T-helper 1 cell treated with Interleukin-12 subunit alpha and Interleukin-12 subunit beta and Interleukin-4 antibody, amounts not matched to agents 30 μg/mL and 1 μg/mL, for 36 hours (primary cell): ENCODE data around the gene CCDC60.
A peak's percentile ranks its signal among the peaks of the same experiment; 100 is the strongest.

Experiments
- H3K27ac Mint-ChIP-seq: one replicate; pipeline ENCODE4 v1.8.0; 2021; ENCODE audit warnings: mild to moderate bottlenecking, mixed read lengths
- H3K27me3 Mint-ChIP-seq: one replicate; pipeline ENCODE4 v1.8.0; 2021; ENCODE audit warnings: low read depth, mixed read lengths
- H3K36me3 Mint-ChIP-seq: one replicate; pipeline ENCODE4 v1.8.0; 2021; ENCODE audit warnings: low read depth, mixed read lengths
- H3K4me1 Mint-ChIP-seq: one replicate; pipeline ENCODE4 v1.8.0; 2021; ENCODE audit warnings: low read depth, mixed read lengths
- H3K4me3 Mint-ChIP-seq: one replicate; pipeline ENCODE4 v1.8.0; 2021; ENCODE audit warnings: mild to moderate bottlenecking, moderate library complexity, mixed read lengths
- H3K9me3 Mint-ChIP-seq: one replicate; pipeline ENCODE4 v1.8.0; 2021; ENCODE audit warnings: mixed read lengths

The CCDC60 gene

GRCh38 chr12:119365451-119365850 is 30.9 kb downstream of the CCDC60 start:
- Mint-ChIP-seq H3K27me3 (no peaks in the 10 kb centered on the region), H3K4me1 (no peaks in the 10 kb centered on the region), H3K27ac (no peak overlapping the region), H3K9me3 (no peaks in the 10 kb centered on the region), H3K4me3 (no peak overlapping the region), H3K36me3 (no peaks in the 10 kb centered on the region)

GRCh38 chr12:119366007-119366406 is 31.5 kb downstream of the CCDC60 start:
- Mint-ChIP-seq H3K4me1 (no peaks in the 10 kb centered on the region), H3K36me3 (no peaks in the 10 kb centered on the region), H3K27me3 (no peaks in the 10 kb centered on the region), H3K9me3 (no peaks in the 10 kb centered on the region), H3K27ac (no peak overlapping the region), H3K4me3 (no peak overlapping the region)

- Mint-ChIP-seq H3K9me3 (no peaks in the 10 kb centered on the region), H3K4me1 (no peaks in the 10 kb centered on the region), H3K4me3 (no peak overlapping the region), H3K27me3 (no peaks in the 10 kb centered on the region), H3K36me3 (no peaks in the 10 kb centered on the region), H3K27ac (no peak overlapping the region)
Observed at GRCh38 chr12:119369161-119369560, 34.6 kb downstream of the CCDC60 start.

GRCh38 chr12:119369907-119370546 is 35.5 kb downstream of the CCDC60 start:
- Mint-ChIP-seq H3K36me3 (no peaks in the 10 kb centered on the region), H3K4me3 (no peak overlapping the region), H3K9me3 (no peaks in the 10 kb centered on the region), H3K27me3 (no peaks in the 10 kb centered on the region), H3K27ac (no peak overlapping the region), H3K4me1 (peaks cover 3% of the 10 kb centered on the region)

GRCh38 chr12:119372540-119372939 is 38.0 kb downstream of the CCDC60 start:
- Mint-ChIP-seq H3K9me3 (no peaks in the 10 kb centered on the region), H3K27me3 (peaks cover under 1% of the 10 kb centered on the region), H3K36me3 (no peaks in the 10 kb centered on the region), H3K4me1 (peaks cover 12% of the 10 kb centered on the region), H3K27ac (no peak overlapping the region), H3K4me3 (no peak overlapping the region)

GRCh38 chr12:119373001-119373400 is 38.5 kb downstream of the CCDC60 start:
- H3K9me3 Mint-ChIP-seq = no peaks in the 10 kb centered on the region

GRCh38 chr12:119373666-119374065 is 39.1 kb downstream of the CCDC60 start:
- Mint-ChIP-seq H3K4me3 (no peak overlapping the region), H3K9me3 (no peaks in the 10 kb centered on the region), H3K36me3 (no peaks in the 10 kb centered on the region), H3K4me1 (peaks cover 12% of the 10 kb centered on the region), H3K27ac (no peak overlapping the region), H3K27me3 (peaks cover 4% of the 10 kb centered on the region)

More at GRCh38 chr12:119373001-119373400, 38.5 kb downstream of the CCDC60 start:
- Mint-ChIP-seq H3K4me1 (peaks cover 12% of the 10 kb centered on the region), H3K27ac (no peak overlapping the region), H3K4me3 (no peak overlapping the region), H3K27me3 (peaks cover 4% of the 10 kb centered on the region), H3K36me3 (no peaks in the 10 kb centered on the region)

- H3K36me3 Mint-ChIP-seq = no peaks in the 10 kb centered on the region
- no peaks in the 10 kb centered on the region for H3K9me3 Mint-ChIP-seq
- H3K4me3 Mint-ChIP-seq = no peak overlapping the region
- H3K4me1 Mint-ChIP-seq = peaks cover 12% of the 10 kb centered on the region
- H3K27ac Mint-ChIP-seq = no peak overlapping the region
- peaks cover 4% of the 10 kb centered on the region for H3K27me3 Mint-ChIP-seq
Observed at GRCh38 chr12:119374635-119375034, 40.1 kb downstream of the CCDC60 start.

GRCh38 chr12:119375075-119375882 is 40.8 kb downstream of the CCDC60 start:
- Mint-ChIP-seq H3K27ac (peak overlapping the region; percentile 23), H3K9me3 (no peaks in the 10 kb centered on the region), H3K4me1 (peaks cover 12% of the 10 kb centered on the region), H3K36me3 (no peaks in the 10 kb centered on the region), H3K4me3 (peak overlapping the region; percentile 62), H3K27me3 (peaks cover 4% of the 10 kb centered on the region)

- Mint-ChIP-seq H3K36me3 (no peaks in the 10 kb centered on the region), H3K9me3 (no peaks in the 10 kb centered on the region), H3K27me3 (peaks cover 4% of the 10 kb centered on the region), H3K27ac (peak overlapping the region; percentile 63), H3K4me3 (no peak overlapping the region), H3K4me1 (peaks cover 12% of the 10 kb centered on the region)
Observed at GRCh38 chr12:119375883-119376190, 41.3 kb downstream of the CCDC60 start.

GRCh38 chr12:119378903-119379302 is 44.4 kb downstream of the CCDC60 start:
- Mint-ChIP-seq H3K9me3 (peaks cover 3% of the 10 kb centered on the region), H3K27me3 (peaks cover 4% of the 10 kb centered on the region), H3K4me1 (peaks cover 12% of the 10 kb centered on the region), H3K27ac (no peak overlapping the region), H3K4me3 (no peak overlapping the region), H3K36me3 (no peaks in the 10 kb centered on the region)

- Mint-ChIP-seq H3K36me3 (no peaks in the 10 kb centered on the region), H3K9me3 (peaks cover 3% of the 10 kb centered on the region), H3K4me3 (no peak overlapping the region), H3K27me3 (peaks cover 4% of the 10 kb centered on the region), H3K4me1 (no peaks in the 10 kb centered on the region), H3K27ac (no peak overlapping the region)
Observed at GRCh38 chr12:119381471-119382235, 47.1 kb downstream of the CCDC60 start.

GRCh38 chr12:119383206-119383605 is 48.7 kb downstream of the CCDC60 start:
- Mint-ChIP-seq H3K4me3 (no peak overlapping the region), H3K27ac (no peak overlapping the region), H3K9me3 (peaks cover 3% of the 10 kb centered on the region), H3K36me3 (no peaks in the 10 kb centered on the region), H3K4me1 (no peaks in the 10 kb centered on the region), H3K27me3 (no peaks in the 10 kb centered on the region)

GRCh38 chr12:119384340-119384739 is 49.8 kb downstream of the CCDC60 start:
- H3K27ac Mint-ChIP-seq = no peak overlapping the region
- H3K36me3 Mint-ChIP-seq = no peaks in the 10 kb centered on the region
- peaks cover 6% of the 10 kb centered on the region for H3K27me3 Mint-ChIP-seq
- H3K4me3 Mint-ChIP-seq = no peak overlapping the region
- no peaks in the 10 kb centered on the region for H3K4me1 Mint-ChIP-seq
- H3K9me3 Mint-ChIP-seq = peaks cover 3% of the 10 kb centered on the region

GRCh38 chr12:119385659-119386058 is 51.1 kb downstream of the CCDC60 start:
- Mint-ChIP-seq H3K9me3 (peaks cover 3% of the 10 kb centered on the region), H3K36me3 (no peaks in the 10 kb centered on the region), H3K4me1 (no peaks in the 10 kb centered on the region), H3K4me3 (no peak overlapping the region), H3K27me3 (peaks cover 6% of the 10 kb centered on the region), H3K27ac (no peak overlapping the region)
